Measurements from ENCODE around the gene NATD1. TPM values are rescaled to one million over a fixed set of nuclear protein-coding genes. Genes with fewer than 3 reads are reported as not detected.

Gene NATD1
- polyA plus RNA-seq, 1 of the 3 experiments (the other 2 are of a cell fraction), result 3.9 TPM

- ChIA-PET POLR2A (no interaction called here), CTCF (interaction anchor here (0.9 to 1.4 kb wide), 2 partner anchors 29 to 34 kb away, joined by 3 to 4 read pairs; no protein-coding TSS in a partner anchor)
- TF ChIP-seq RCOR1 (IDR thresholded peaks at IDR 0.05; ENCODE audit: low read length), result no peak
- no peak for TF ChIP-seq GABPA (IDR thresholded peaks at IDR 0.05; ENCODE audit: low read depth)
- no peak for TF ChIP-seq RAD21 (IDR thresholded peaks at IDR 0.05; ENCODE audit: low read length)
- TF ChIP-seq USF2 (IDR thresholded peaks at IDR 0.05; ENCODE audit: borderline replicate concordance, low read depth, low read length), result no peak
- TF ChIP-seq SMC3 (IDR thresholded peaks at IDR 0.05; ENCODE audit: low read depth, low read length), result no peak
- no peak for TF ChIP-seq EP300 (IDR thresholded peaks at IDR 0.05; ENCODE audit: borderline replicate concordance in 1 of 2, low read depth in 1 of 2, low read length in 1 of 2)
- TF ChIP-seq USF1 (IDR thresholded peaks at IDR 0.05; ENCODE audit: borderline replicate concordance, low read depth), result no peak
- no peak for TF ChIP-seq RXRA (IDR thresholded peaks at IDR 0.05; ENCODE audit: borderline replicate concordance, low read depth)
- no peak for TF ChIP-seq JUND (IDR thresholded peaks at IDR 0.05)
- TF ChIP-seq TAF1 (IDR thresholded peaks at IDR 0.05; ENCODE audit: borderline replicate concordance, low read depth, low read length), result no peak
- no peak for TF ChIP-seq YY1 (IDR thresholded peaks at IDR 0.05; ENCODE audit: low read depth)
- no peak for TF ChIP-seq NRF1 (IDR thresholded peaks at IDR 0.05; ENCODE audit: low read depth, low read length)
- TF ChIP-seq CHD2 (IDR thresholded peaks at IDR 0.05; ENCODE audit: low read length, partially characterized antibody), result no peak
- no peak for TF ChIP-seq FOSL2 (IDR thresholded peaks at IDR 0.05; ENCODE audit: borderline replicate concordance, low read depth)
- TF ChIP-seq POLR2AphosphoS5 (IDR thresholded peaks at IDR 0.05; ENCODE audit: low read depth, low read length), result no peak
- TF ChIP-seq ELF1 (IDR thresholded peaks at IDR 0.05), result no peak
- TF ChIP-seq ZBTB33 (IDR thresholded peaks at IDR 0.05; ENCODE audit: borderline replicate concordance, low read depth), result no peak
- no peak for TF ChIP-seq MAX (IDR thresholded peaks at IDR 0.05; ENCODE audit: low read depth)
- TF ChIP-seq MEF2A (IDR thresholded peaks at IDR 0.05; ENCODE audit: borderline replicate concordance, low read depth), result no peak
- TF ChIP-seq TEAD4 (IDR thresholded peaks at IDR 0.05; ENCODE audit: borderline replicate concordance, insufficient read depth), result no peak
- no peak overlapping the region for H3K9ac ChIP-seq
- WGBS (ENCODE audit: low lambda C conversion rate), result 87% methylated on average over 3 of the region's 4 CpGs
- no peaks in the 10 kb centered on the region for H3K9me3 ChIP-seq
- H4K20me1 ChIP-seq (ENCODE audit: insufficient read depth), result no peaks in the 10 kb centered on the region
- no peak overlapping the region for H3K4me3 ChIP-seq (ENCODE audit: low read depth in 2 of 2, low read length in 1 of 2)
- H3K4me2 ChIP-seq, result no peak overlapping the region
- H3K27ac ChIP-seq (ENCODE audit: low read depth in 2 of 2, low read length in 1 of 2), result no peak overlapping the region
- H3K9me2 ChIP-seq, result no peaks in the 10 kb centered on the region
- no peaks in the 10 kb centered on the region for H3F3A ChIP-seq (replicated peaks; ENCODE audit: insufficient read depth)
- no peak overlapping the region for H2AFZ ChIP-seq (ENCODE audit: low read depth)
- H3K4me1 ChIP-seq (ENCODE audit: control insufficient read depth in 1 of 2, insufficient read depth in 2 of 2, low read depth in 1 of 2, low read length in 1 of 2), result no peaks in the 10 kb centered on the region; a peak in 1 of 4 replicates
- H3K36me3 ChIP-seq (replicated peaks in 1 of 2; ENCODE audit: control insufficient read depth in 1 of 2, insufficient read depth in 2 of 2, low read length in 1 of 2), result no peaks in the 10 kb centered on the region
- no peak for DNase-seq
- no peaks in the 10 kb centered on the region for H3K27me3 ChIP-seq (ENCODE audit: insufficient read depth)
- H3K79me2 ChIP-seq (ENCODE audit: insufficient read depth), result no peaks in the 10 kb centered on the region
These were observed 6.5 kb downstream of the NATD1 start for GRCh38 chr17:21246698-21247097.

Measured in SK-N-SH (cell line).